GM18498 (cell line): Measurements from ENCODE around the gene HBS1L.

Source experiments
- ATAC-seq: cut with Tn5 transposase; IDR thresholded peaks from one replicate; pipeline ENCODE4 v1.9.1; 2021; ENCODE audit warnings: mild to moderate bottlenecking, moderate library complexity; ENCODE audit not compliant: unreplicated experiment

HBS1L gene

GRCh38 chr6:134954272-134955000 lies 100.2 kb downstream of the HBS1L start:
- ATAC-seq, result no peak

GRCh38 chr6:134951494-134952263 lies 102.9 kb downstream of the HBS1L start:
- ATAC-seq, result no peak

GRCh38 chr6:134950482-134950881 lies 104.1 kb downstream of the HBS1L start:
- no peak for ATAC-seq

GRCh38 chr6:134949927-134950326 lies 104.7 kb downstream of the HBS1L start, which contains the start of gene ALDH8A1:
Gene ALDH8A1, minus strand, starts transcription at chr6:134950101. Its CDS starts 48 bp downstream, at chr6:134950053.
- no peak for ATAC-seq

GRCh38 chr6:134948691-134949090 lies 105.9 kb downstream of the HBS1L start:
- ATAC-seq, result no peak

- ATAC-seq, result no peak
These were observed 106.5 kb downstream of the HBS1L start for GRCh38 chr6:134948142-134948541.

GRCh38 chr6:134945045-134945444 lies 109.6 kb downstream of the HBS1L start:
- ATAC-seq, result no peak

GRCh38 chr6:134943522-134944111 lies 111.0 kb downstream of the HBS1L start:
- ATAC-seq, result no peak

GRCh38 chr6:134938896-134939295 lies 115.7 kb downstream of the HBS1L start:
- no peak for ATAC-seq

- no peak for ATAC-seq
These were observed 117.2 kb downstream of the HBS1L start for GRCh38 chr6:134937426-134937825.

GRCh38 chr6:134936931-134937330 lies 117.7 kb downstream of the HBS1L start:
- ATAC-seq, result no peak

- no peak for ATAC-seq
These were observed 118.1 kb downstream of the HBS1L start for GRCh38 chr6:134936476-134936875.

- no peak for ATAC-seq
These were observed 119.7 kb downstream of the HBS1L start for GRCh38 chr6:134934793-134935485.

- no peak for ATAC-seq
These were observed 121.8 kb downstream of the HBS1L start for GRCh38 chr6:134932535-134933470.

GRCh38 chr6:134932098-134932497 lies 122.5 kb downstream of the HBS1L start:
- no peak for ATAC-seq

- no peak for ATAC-seq
These were observed 124.2 kb downstream of the HBS1L start for GRCh38 chr6:134930463-134930862.

- no peak for ATAC-seq
These were observed 126.3 kb downstream of the HBS1L start for GRCh38 chr6:134928151-134928900.

- no peak for ATAC-seq
These were observed 128.8 kb downstream of the HBS1L start for GRCh38 chr6:134925800-134926199.

GRCh38 chr6:134921721-134922261 lies 132.8 kb downstream of the HBS1L start:
- no peak for ATAC-seq
